Measurements from ENCODE around the gene AQP2. TPM values are rescaled to one million over a fixed set of nuclear protein-coding genes. Genes with fewer than 3 reads are reported as not detected.
A peak's percentile ranks its signal among the peaks of the same experiment; 100 is the strongest.

The AQP2 gene
- total RNA-seq, 1 donor from 2014 or later = not detected

- peaks cover 2% of the 10 kb centered on the region for H3K4me1 Mint-ChIP-seq (ENCODE audit: unreplicated experiment)
- peak overlapping the region; percentile 16 for H3K27ac Mint-ChIP-seq (ENCODE audit: unreplicated experiment)
- no peaks in the 10 kb centered on the region for H3K36me3 Mint-ChIP-seq (ENCODE audit: unreplicated experiment)
- no peak for DNase-seq (ENCODE audit: extremely low spot score, unreplicated experiment)
- H3K4me3 Mint-ChIP-seq (ENCODE audit: unreplicated experiment) = no peak overlapping the region
- no peaks in the 10 kb centered on the region for H3K9me3 Mint-ChIP-seq (ENCODE audit: unreplicated experiment)
- no peaks in the 10 kb centered on the region for H3K27me3 Mint-ChIP-seq (ENCODE audit: unreplicated experiment)
- TF ChIP-seq CTCF (IDR thresholded peaks at IDR 0.05) = no peak
These were observed 27.4 kb upstream of the AQP2 start for GRCh38 chr12:49923035-49923644.

- H3K4me1 Mint-ChIP-seq (ENCODE audit: unreplicated experiment) = peaks cover 2% of the 10 kb centered on the region
- DNase-seq (ENCODE audit: extremely low spot score, unreplicated experiment) = no peak
These were observed 26.5 kb upstream of the AQP2 start for GRCh38 chr12:49923880-49924556.

GRCh38 chr12:49924628-49925246, 25.8 kb upstream of the AQP2 start:
- H3K27ac Mint-ChIP-seq (ENCODE audit: unreplicated experiment) = no peak overlapping the region
- no peak for TF ChIP-seq CTCF (IDR thresholded peaks at IDR 0.05)
- no peak for DNase-seq (ENCODE audit: extremely low spot score, unreplicated experiment)
- H3K36me3 Mint-ChIP-seq (ENCODE audit: unreplicated experiment) = no peaks in the 10 kb centered on the region
- H3K4me1 Mint-ChIP-seq (ENCODE audit: unreplicated experiment) = peaks cover 2% of the 10 kb centered on the region
- no peak overlapping the region for H3K4me3 Mint-ChIP-seq (ENCODE audit: unreplicated experiment)
- H3K27me3 Mint-ChIP-seq (ENCODE audit: unreplicated experiment) = no peaks in the 10 kb centered on the region
- no peaks in the 10 kb centered on the region for H3K9me3 Mint-ChIP-seq (ENCODE audit: unreplicated experiment)

More at GRCh38 chr12:49923880-49924556, 26.5 kb upstream of the AQP2 start:
- no peaks in the 10 kb centered on the region for H3K9me3 Mint-ChIP-seq (ENCODE audit: unreplicated experiment)
- no peaks in the 10 kb centered on the region for H3K36me3 Mint-ChIP-seq (ENCODE audit: unreplicated experiment)
- no peak overlapping the region for H3K4me3 Mint-ChIP-seq (ENCODE audit: unreplicated experiment)
- no peak for TF ChIP-seq CTCF (IDR thresholded peaks at IDR 0.05)
- H3K27me3 Mint-ChIP-seq (ENCODE audit: unreplicated experiment) = no peaks in the 10 kb centered on the region
- H3K27ac Mint-ChIP-seq (ENCODE audit: unreplicated experiment) = no peak overlapping the region

GRCh38 chr12:49925433-49926204, 24.9 kb upstream of the AQP2 start:
- no peaks in the 10 kb centered on the region for H3K4me1 Mint-ChIP-seq (ENCODE audit: unreplicated experiment)
- no peaks in the 10 kb centered on the region for H3K9me3 Mint-ChIP-seq (ENCODE audit: unreplicated experiment)
- no peak overlapping the region for H3K4me3 Mint-ChIP-seq (ENCODE audit: unreplicated experiment)
- no peaks in the 10 kb centered on the region for H3K36me3 Mint-ChIP-seq (ENCODE audit: unreplicated experiment)
- H3K27me3 Mint-ChIP-seq (ENCODE audit: unreplicated experiment) = no peaks in the 10 kb centered on the region
- no peak overlapping the region for H3K27ac Mint-ChIP-seq (ENCODE audit: unreplicated experiment)
- no peak for TF ChIP-seq CTCF (IDR thresholded peaks at IDR 0.05)
- DNase-seq (ENCODE audit: extremely low spot score, unreplicated experiment) = no peak

Measured in osteocyte (in vitro differentiated cells).